Activated naive CD4-positive, alpha-beta T cell treated with anti-CD3 and anti-CD28 coated beads, Interleukin-2, amount 50 U/mL, for 24 hours (primary cell): ENCODE measurements around the gene ZNF837.

ENCODE experiments used
- H3K27ac Mint-ChIP-seq: one replicate; pipeline ENCODE4 v1.8.0; 2021; ENCODE audit warnings: mild to moderate bottlenecking, mixed read lengths
- H3K27me3 Mint-ChIP-seq: one replicate; pipeline ENCODE4 v1.8.0; 2021; ENCODE audit warnings: mixed read lengths
- H3K36me3 Mint-ChIP-seq: one replicate; pipeline ENCODE4 v1.8.0; 2021; ENCODE audit warnings: mixed read lengths
- H3K4me1 Mint-ChIP-seq: one replicate; pipeline ENCODE4 v1.8.0; 2021; ENCODE audit warnings: mixed read lengths
- H3K4me3 Mint-ChIP-seq: one replicate; pipeline ENCODE4 v1.8.0; 2021; ENCODE audit warnings: mild to moderate bottlenecking, mixed read lengths
- H3K9me3 Mint-ChIP-seq: one replicate; pipeline ENCODE4 v1.8.0; 2021; ENCODE audit warnings: mixed read lengths

The ZNF837 gene

DNA sequence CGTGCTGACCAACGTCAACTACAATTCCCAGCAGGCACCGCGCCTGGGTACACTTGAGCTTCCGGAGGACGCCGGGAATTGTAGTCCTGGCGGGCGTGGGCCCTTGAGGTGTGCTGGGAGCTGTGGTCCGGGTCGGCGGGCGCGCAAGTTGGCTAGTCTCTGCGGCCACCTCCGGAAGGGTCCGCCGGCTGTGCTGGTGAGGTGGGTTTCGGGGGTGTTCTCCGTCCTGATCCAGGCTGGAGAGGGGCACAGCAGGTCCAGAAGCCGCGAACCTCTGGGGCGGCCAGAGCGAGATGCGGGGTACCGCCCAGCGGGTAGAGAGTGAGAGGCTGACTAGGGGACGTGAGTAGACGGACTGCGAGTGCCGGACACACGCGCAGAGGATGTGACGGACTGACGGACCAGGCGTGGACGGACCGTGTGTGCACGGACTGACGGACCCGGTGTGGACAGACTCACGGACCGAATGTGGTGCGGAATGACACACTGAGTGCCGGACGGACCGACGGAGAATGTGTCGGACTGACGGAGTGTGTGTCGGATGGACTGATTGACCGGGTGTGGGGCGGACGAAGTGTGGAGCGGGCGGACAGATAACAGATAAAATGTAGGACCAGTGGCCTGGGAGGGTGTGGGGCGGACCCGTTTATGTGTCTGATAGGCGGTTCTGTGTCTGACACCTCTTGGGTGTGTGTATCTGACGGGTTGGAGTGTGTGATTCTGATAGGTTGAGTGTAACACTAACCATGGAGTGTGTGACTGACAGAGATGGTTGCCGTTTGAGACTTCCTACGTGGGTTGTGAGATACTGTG, 53.7 kb downstream of the ZNF837 start, which contains the start of gene ZSCAN22:
ZSCAN22 (plus strand) TSS at position 81 of the 813 bp plus-strand sequence. CDS start 7,809 bp downstream, outside the sequence.
- Mint-ChIP-seq H3K27ac (no peak within 1 kb of the TSS), H3K4me3 (no peak within 1 kb of the TSS), H3K36me3 (peaks cover 4% of the 10 kb centered on the region), H3K27me3 (no peaks in the 10 kb centered on the region), H3K9me3 (no peaks in the 10 kb centered on the region), H3K4me1 (no peaks in the 10 kb centered on the region)

DNA sequence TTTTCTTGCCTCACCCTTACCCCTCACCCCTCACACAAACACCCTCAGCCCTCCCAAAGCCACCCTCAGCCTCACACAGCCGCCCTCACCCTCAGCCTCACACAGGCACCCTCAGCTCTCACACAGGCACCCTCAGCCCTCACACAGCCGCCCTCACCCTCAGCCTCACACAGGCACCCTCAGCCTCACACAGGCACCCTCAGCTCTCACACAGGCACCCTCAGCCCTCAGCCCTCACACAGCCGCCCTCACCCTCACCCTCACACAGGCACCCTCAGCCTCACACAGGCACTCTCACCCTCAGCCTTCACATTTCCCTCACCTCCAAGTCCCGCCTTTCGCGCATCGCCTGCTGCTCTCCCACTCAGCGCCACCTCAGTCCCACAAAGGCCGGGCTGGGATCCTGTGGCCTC, 54.3 kb downstream of the ZNF837 start:
- Mint-ChIP-seq H3K36me3 (peaks cover 4% of the 10 kb centered on the region), H3K4me1 (no peaks in the 10 kb centered on the region), H3K27me3 (no peaks in the 10 kb centered on the region), H3K9me3 (no peaks in the 10 kb centered on the region), H3K4me3 (no peak overlapping the region), H3K27ac (no peak overlapping the region)

DNA sequence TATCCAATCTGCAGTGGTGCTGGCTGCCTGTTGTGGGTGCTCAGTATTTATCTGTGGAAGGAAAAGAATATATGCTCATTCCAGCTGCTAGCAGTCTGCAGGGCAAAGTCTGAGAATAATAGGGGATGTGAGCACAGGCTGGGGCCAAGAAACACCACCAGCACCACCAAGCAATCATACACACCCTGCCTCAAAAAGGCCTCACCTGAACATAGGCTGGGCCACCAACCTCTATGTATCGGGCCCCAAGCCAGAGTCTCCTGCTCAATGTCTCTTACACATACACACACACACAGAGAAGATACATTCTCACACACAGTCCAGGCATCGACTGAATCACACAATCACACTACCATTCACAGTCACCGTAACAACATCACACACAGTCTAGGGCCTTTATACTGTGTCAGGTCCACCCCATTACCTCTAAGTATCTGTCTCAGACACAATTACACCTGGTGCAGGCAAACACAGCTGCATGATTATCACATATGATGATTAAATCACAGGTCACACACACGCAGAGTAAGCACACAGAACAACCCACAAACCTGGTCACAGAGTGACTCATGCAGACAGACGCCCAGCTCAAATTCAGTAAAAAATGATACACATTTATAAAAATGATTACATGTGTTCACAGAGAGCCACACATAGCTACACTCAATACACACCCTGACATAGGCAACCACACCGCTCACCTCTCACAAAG, 55.4 kb downstream of the ZNF837 start:
- H3K27ac Mint-ChIP-seq = no peak overlapping the region
- H3K4me3 Mint-ChIP-seq = no peak overlapping the region
- H3K36me3 Mint-ChIP-seq = peaks cover 4% of the 10 kb centered on the region
- H3K9me3 Mint-ChIP-seq = no peaks in the 10 kb centered on the region
- no peaks in the 10 kb centered on the region for H3K4me1 Mint-ChIP-seq
- no peaks in the 10 kb centered on the region for H3K27me3 Mint-ChIP-seq

DNA sequence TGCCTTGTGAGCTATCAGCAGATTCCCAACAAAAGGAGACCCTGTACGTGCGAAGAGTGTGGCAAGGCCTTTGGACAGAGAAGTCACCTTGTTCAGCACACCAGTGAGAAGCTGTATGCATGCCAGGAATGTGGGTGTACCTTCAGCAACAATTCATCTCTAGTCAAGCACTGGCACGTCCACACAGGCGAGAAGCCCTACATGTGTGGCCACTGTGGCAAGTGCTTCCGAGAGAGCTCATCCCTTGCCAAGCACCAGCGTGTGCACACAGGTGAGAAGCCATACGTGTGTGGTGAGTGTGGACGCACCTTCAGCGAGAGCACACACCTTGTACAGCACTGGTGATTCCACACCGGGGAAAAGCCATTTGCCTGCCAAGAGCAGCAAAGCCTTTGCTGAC, 61.6 kb downstream of the ZNF837 start:
- no peak overlapping the region for H3K27ac Mint-ChIP-seq
- no peaks in the 10 kb centered on the region for H3K4me1 Mint-ChIP-seq
- H3K27me3 Mint-ChIP-seq = no peaks in the 10 kb centered on the region
- H3K9me3 Mint-ChIP-seq = no peaks in the 10 kb centered on the region
- no peak overlapping the region for H3K4me3 Mint-ChIP-seq
- peaks cover 10% of the 10 kb centered on the region for H3K36me3 Mint-ChIP-seq

DNA sequence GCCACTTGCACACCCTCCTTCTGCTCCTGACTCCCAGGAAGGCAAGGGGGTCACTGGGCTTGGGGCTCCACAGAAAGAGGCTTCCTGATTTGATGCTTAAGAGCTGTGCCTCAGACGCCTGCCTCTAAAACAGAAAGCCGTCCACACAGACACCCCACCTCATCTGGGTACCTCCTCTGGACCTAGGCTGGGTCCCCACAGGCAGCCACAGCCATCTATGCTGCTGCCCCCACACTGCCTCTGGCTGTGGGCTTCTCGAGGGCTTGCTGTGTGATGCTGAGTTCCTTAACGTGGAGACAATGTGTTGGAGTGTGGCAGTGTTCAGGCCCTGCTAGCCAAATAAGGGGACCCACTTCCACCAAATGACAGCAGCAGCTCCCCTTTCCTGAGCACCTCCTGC, 62.5 kb downstream of the ZNF837 start:
- Mint-ChIP-seq H3K4me1 (no peaks in the 10 kb centered on the region), H3K4me3 (no peak overlapping the region), H3K9me3 (no peaks in the 10 kb centered on the region), H3K27me3 (no peaks in the 10 kb centered on the region), H3K27ac (no peak overlapping the region), H3K36me3 (peaks cover 13% of the 10 kb centered on the region)
